Lower leg skin (tissue), 3 donors: ENCODE data around the gene HOGA1.

Source experiments
- CTCF ChIP-seq, 3 donors: fragments of 450-650 bp; IDR thresholded peaks; one replicate each; pipeline ENCODE4 v1.5.1; 2016; ENCODE audit warnings: antibody characterized with exemption in 3 of 3, mild to moderate bottlenecking in 3 of 3, moderate library complexity in 2 of 3
- POLR2A ChIP-seq, 2 donors: fragments of 450-650 bp; IDR thresholded peaks; one replicate each; pipeline ENCODE4 v1.6.1; 2016 to 2017; ENCODE audit warnings: antibody characterized with exemption in 2 of 2, mild to moderate bottlenecking in 1 of 2, moderate library complexity in 1 of 2

- TF ChIP-seq CTCF (IDR thresholded peaks at IDR 0.05) (no peak), POLR2A (IDR thresholded peaks at IDR 0.05) (no peak)
These were observed 75.4 kb downstream of the HOGA1 start for GRCh38 chr10:97659589-97659988.
